ENCODE results near the gene PPFIA1.

Gene PPFIA1

DNA sequence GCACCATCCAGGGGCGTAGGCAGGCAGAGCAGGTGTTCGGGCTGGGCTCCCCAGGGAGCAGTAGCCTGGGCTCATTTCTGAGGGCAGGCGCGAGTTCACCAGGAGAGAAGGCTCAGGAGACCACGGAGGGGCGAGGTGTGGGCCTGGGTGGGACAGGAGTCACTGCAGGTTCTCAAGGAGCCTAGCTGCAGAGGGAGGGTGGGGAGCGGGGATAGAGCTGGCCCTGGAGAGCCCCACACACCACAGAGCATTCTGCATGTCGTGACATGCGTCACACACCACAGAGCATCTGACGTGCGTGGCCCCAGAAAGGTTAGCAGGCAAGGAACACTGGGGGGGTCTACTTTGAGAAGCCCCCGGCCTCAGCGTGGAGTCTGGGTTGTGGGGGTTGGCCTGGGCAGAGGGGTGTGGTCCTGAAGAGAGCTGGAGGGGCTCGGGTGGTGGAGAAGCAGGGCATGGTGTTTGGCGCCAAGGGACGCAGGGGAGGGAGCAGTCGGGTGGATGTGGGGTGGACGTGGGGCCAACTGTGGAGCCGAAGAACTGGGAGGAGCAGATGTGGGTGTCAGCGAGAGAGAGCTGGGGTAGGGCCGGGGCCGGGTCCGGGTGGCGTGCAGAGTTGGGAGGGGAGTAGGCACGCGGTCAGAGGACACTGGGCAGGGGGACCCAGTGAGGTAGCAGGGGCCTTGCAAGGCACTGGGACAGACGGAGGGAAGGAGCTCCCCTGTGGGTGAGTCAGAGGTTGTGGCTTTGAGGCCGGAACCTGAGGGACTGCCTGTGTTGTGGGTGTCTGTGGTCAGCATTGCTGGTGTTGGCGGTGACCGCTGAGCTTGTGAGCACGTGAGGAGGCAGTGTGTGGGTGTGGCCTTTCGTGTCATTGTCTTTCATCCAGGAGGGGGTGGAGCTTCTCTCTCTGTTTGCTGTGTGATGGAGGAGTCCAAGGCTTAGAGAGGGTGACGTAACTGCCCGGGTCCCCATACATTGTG, 153.3 kb downstream of the PPFIA1 start:
- DNase-seq (ENCODE audit: low read depth, low spot score) = no peak
- no peak overlapping the region for H3K27ac ChIP-seq

DNA sequence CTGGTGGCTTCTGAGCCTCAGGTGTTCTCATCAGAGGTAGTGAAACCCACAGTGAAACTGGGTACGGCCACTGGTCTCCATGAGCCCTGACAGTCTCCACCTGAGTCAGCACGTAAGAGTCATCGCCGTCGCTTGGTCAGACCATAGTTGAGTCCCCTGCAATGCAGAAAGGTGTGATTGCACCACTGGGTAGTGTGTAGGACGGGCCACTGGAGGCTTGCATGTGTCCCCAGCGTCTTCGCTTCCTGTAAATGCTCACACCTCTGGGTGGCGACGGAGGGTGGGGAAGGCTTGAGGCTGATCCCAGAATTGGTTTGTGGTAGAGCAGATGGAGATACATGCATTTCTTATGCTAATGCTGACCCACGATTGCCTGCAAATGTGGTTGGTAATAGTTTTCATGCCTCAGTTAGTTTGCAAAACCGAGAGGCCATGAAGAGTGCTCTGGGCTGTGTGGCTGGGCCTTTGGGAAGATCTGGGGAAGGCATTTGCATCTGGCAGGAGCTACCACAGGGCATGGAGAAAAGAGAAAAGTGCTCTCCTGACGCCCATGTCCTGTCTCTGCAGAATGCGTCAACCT, 154.4 kb downstream of the PPFIA1 start:
- H3K27ac ChIP-seq = no peak overlapping the region
- DNase-seq (ENCODE audit: low read depth, low spot score) = no peak

DNA sequence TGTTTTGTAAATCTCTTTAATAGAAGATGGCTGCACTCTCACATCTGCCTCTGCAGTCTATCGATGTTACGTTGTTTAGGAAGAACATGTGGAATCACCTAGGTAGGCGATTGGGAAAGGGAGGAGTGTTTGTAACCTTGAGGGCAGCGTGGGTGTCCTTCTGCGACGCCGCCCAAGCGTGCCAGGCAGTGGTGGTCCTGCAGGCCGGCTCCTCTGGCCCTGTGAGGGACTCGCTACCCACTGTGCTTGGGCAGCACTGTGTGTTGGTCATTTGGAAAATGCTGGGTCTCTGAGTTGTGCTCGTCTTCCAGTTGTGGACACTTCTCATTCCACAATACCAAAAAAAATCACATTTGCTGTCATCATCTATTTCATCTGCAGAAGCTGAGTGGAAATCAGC, 156.9 kb downstream of the PPFIA1 start:
- no peak for DNase-seq (ENCODE audit: low read depth, low spot score)

DNA sequence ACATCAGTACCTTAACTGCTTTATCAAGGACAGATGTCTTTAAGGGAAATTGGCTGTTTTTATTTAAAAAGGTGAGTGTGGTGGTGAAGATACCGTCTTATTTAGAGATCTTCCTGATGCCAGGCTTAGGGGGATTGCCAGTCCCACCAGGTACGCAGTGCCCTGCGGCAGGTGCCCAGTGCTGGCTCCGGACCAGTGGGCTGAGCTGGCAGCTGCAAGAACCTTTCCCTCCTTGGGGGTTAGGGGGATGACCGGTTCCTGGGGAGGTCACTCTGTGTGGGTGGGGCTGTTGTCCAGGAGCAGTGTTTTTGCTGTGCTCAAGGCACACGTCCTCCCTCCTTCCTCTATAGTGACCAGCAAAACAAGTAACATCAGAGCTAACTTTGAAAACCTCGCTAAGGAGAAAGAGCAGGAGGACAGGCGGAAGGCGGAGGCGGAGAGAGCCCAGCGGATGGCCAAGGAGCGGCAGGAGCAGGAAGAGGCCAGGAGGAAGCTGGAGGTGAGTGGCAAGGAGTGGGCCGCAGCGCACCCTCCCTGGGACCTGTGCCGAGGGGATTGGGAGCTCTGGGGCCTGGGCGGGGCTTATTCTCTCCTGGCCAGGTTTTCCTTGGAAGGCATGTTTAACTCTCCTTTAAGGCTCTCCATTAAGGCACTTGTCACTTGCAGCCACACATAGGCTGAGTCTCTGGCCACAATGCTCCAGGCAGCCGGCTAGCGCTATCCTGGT, 158.4 kb downstream of the PPFIA1 start:
- DNase-seq (ENCODE audit: low read depth, low spot score) = no peak
- no peak overlapping the region for H3K27ac ChIP-seq

More for the DNA sequence above, 156.9 kb downstream of the PPFIA1 start:
- H3K27ac ChIP-seq = no peak overlapping the region

DNA sequence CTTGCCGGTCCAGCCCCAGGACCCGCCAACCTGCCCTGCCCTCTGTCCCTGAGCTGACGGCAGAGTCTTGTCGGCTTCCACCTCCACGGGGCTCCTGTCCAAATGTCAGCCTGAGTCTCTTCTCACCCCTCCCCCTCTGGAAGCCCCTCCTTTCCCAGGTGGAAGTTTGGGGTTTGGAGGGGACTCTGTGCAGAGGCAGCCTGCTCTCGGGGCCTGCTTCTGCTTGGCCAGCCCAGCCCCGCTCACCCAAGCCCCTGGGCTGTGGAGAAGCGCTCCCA, 158.9 kb downstream of the PPFIA1 start:
- DNase-seq (ENCODE audit: low read depth, low spot score) = no peak
- no peak overlapping the region for H3K27ac ChIP-seq

DNA sequence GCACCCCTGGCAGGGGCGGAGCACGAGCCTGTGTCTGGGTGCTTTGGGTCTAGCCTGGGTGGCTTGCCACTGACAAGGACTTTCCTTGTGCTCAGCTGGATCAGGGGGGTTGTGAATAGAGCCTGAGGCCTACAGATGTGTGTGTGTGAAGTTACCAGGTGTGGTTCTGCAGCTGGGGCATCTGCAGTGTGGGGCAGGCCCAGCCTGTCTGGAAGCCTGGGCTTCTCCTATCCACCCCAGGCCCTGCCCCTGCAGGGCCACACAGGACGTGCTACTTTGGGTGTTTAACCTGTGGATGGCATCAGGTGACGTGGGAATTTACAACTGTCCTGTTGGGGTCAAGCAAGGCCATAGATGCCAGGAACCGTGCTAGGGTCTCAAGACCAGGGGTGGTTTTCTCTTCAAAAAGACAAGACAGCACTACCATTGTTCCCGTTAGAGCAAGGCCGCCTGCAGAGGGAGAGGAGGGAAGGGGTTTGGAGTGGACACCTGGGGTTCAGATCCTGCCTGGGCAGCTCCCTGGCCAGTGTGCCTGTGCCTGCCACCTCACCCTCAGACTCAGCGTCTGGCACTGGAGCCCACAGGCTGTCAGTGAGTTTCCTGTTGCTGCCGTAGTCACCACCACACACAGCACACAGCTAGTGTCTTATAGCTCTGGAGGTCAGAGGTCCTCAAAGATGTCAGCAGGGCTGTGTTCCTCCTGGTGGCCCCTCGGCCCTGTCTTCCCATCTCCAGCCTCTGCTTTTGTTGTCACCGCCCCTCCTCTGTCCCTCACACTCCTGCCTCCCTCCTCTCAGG, 159.4 kb downstream of the PPFIA1 start:
- no peak for DNase-seq (ENCODE audit: low read depth, low spot score)
- no peak overlapping the region for H3K27ac ChIP-seq

DNA sequence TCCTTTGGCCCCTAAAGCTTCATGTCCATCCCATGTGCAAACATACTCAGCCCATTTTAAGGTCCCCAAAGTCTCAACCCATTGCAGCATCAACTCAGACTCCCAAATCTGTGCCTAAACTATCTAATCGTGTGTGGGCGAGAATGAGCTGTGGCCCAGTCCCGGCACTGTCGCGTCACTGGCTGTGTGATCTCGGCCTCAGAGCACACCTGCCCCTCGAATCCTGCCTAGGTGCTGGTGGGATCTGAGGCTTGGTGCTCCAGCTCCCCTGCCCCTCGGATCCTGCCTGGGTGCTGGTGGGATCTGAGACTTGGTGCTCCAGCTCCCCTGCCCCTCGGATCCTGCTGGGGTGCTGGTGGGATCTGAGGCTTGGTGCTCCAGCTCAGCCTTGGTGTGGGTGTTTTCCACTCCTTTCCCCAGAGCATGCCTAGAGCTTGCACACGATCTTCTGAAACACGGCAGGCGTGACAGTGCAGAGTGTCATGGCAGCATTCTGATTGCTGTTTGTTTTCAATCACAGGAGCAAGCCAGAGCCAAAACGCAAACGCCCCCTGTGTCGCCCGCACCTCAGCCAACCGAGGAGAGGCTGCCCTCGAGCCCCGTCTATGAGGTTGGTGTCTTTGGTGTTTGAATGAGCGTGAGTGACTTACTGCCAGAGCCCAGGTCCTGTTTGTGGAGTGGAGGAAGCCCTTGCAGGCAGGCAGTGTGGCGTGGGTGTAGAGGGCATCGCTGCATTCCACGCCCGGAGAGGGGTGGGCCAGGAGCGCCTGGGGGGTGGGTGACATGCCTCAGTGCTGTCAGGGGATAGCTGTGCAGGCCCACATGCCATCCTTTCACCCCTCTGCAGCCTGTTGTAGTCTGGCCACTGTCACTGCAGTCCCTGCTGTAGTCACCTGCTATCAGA, 160.4 kb downstream of the PPFIA1 start:
- H3K27ac ChIP-seq = no peak overlapping the region
- DNase-seq (ENCODE audit: low read depth, low spot score) = no peak

DNA sequence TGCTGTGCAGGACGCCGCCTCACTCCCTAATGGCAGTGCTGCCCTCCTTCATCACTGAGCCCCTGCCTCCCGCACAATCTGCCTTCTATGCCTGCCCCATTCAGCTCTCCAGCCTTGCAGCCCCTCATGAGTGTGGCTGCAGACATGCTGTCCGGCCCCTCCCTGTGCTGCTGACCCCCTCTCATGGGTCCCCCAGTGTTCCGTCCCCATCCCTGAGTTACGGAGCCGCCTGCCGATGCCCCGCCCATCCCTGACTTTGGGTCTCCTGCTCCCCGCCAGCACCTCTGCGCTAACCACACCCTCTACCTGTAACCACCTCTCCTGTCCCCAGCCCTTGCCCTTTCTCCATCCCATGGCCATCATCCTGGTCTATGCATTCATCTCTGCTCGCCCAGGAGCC, 161.1 kb downstream of the PPFIA1 start:
- DNase-seq (ENCODE audit: low read depth, low spot score) = no peak
- no peak overlapping the region for H3K27ac ChIP-seq

DNA sequence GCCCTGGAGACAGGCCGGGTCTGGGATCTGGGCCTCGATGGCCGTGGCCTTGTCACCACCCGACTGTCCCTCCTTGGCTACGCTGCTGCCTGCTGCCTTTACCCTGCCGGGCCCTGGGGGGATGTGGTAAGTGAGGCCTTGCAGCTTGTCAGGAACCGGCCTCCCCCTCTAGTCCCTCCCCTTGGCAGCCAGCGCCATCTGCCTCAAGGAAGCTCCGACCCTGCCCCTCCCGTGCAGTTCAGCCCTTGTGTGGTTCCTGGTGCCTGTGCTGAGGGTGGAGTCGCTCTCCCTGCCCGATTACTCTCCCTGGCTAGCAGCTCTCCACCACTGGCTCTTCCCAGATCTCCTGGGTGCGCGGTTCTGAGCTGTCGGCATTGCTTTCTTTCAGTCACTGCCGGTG, 161.6 kb downstream of the PPFIA1 start:
- H3K27ac ChIP-seq = no peak overlapping the region
- DNase-seq (ENCODE audit: low read depth, low spot score) = no peak

DNA sequence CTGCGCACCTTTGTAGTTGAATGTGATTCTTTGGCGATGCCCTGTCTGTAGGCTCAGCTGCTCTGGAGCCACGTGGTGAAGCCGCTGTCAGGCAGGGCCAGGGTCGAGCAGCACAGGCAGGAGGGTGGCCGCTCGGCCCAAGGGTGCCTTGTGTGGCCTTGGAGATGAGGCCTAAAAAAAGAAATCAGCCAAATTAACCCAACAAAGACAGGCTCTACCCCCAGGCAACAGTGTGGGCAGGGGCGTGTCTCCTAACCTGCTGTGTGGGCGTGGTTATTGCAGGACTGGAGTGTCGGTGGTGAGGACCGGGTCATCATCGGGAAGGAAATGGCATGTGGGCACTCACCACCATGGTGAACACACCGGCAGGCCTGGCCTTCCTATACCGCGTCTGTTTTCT, 162.1 kb downstream of the PPFIA1 start:
- H3K27ac ChIP-seq = no peak overlapping the region
- no peak for DNase-seq (ENCODE audit: low read depth, low spot score)

DNA sequence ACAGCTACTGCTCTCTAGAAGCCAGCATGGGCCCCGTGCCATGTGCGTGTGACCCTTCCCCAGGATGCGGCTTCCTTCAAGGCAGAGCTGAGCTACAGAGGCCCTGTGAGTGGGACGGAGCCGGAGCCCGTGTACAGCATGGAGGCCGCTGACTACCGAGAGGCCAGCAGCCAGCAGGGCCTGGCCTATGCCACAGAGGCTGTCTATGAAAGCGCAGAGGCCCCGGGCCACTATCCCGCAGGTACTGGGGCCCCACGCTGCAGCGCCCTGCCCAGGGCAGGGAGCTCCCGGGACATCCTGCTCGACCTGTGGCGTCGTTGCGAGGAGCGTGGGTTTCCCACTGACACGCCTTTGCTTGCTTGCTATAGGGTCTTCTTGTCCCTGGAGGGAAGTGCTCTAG, 162.5 kb downstream of the PPFIA1 start:
- no peak for DNase-seq (ENCODE audit: low read depth, low spot score)
- no peak overlapping the region for H3K27ac ChIP-seq

DNA sequence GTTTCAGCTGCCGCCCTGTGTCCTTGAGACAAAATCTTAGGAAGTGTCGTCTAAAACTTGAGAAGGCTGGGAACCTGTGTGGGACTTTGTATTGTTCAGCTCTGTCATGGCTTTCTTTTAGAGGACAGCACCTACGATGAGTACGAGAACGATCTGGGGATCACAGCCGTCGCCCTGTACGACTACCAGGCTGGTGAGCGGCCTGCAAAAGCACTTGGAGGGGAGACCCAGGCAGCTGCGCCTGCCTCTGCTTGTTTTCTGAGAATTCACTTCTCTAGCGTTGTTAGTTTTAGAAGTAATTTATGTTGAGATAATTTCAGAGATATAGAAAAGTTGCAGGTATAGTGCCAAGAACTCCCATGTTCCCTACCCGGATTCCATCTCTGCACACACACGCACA, 163.0 kb downstream of the PPFIA1 start:
- no peak for DNase-seq (ENCODE audit: low read depth, low spot score)
- H3K27ac ChIP-seq = no peak overlapping the region
